ENCODE data around the gene G6PC1.
"Not testable (repeated sequence)": the region's sequence is repeated elsewhere in the genome, so short reads cannot be mapped to it uniquely, and the experiment has no call there.

GRCh38 chr17:42885806-42886205, 14.8 kb upstream of the G6PC1 start:
- not testable (repeated sequence) for TF ChIP-seq SMC3 (IDR thresholded peaks at IDR 0.05; ENCODE audit: low read depth, low read length); CTCF (conservative IDR thresholded peaks at IDR 0.05; ENCODE audit: low read depth, low read length)
